ENCODE results near the gene AMBP.

The AMBP gene

GRCh38 chr9:114082017-114082762 lies 4.1 kb upstream of the AMBP start:
- peak; percentile 88 for TF ChIP-seq CTCF (IDR thresholded peaks at IDR 0.05; ENCODE audit: low read depth, low read length)
- no peak overlapping the region for H3K4me3 ChIP-seq (ENCODE audit: low read depth, low read length)

- H3K4me3 ChIP-seq (ENCODE audit: low read depth, low read length): no peak overlapping the region
- no peak for TF ChIP-seq CTCF (IDR thresholded peaks at IDR 0.05; ENCODE audit: low read depth, low read length)
Observed at GRCh38 chr9:114081441-114082016, 3.4 kb upstream of the AMBP start.

GRCh38 chr9:114080773-114081440 lies 2.8 kb upstream of the AMBP start:
- H3K4me3 ChIP-seq (ENCODE audit: low read depth, low read length): no peak overlapping the region
- no peak for TF ChIP-seq CTCF (IDR thresholded peaks at IDR 0.05; ENCODE audit: low read depth, low read length)

GRCh38 chr9:114080195-114080772 lies 2.2 kb upstream of the AMBP start:
- H3K4me3 ChIP-seq (ENCODE audit: low read depth, low read length): no peak overlapping the region
- TF ChIP-seq CTCF (IDR thresholded peaks at IDR 0.05; ENCODE audit: low read depth, low read length): no peak

- no peak overlapping the region for H3K4me3 ChIP-seq (ENCODE audit: low read depth, low read length)
- TF ChIP-seq CTCF (IDR thresholded peaks at IDR 0.05; ENCODE audit: low read depth, low read length): no peak
Observed at GRCh38 chr9:114078781-114079156, 669 bp upstream of the AMBP start.

GRCh38 chr9:114077162-114077837 lies 800 bp downstream of the AMBP start:
- TF ChIP-seq CTCF (IDR thresholded peaks at IDR 0.05; ENCODE audit: low read depth, low read length): no peak
- no peak overlapping the region for H3K4me3 ChIP-seq (ENCODE audit: low read depth, low read length)
